K562 (cell line): ENCODE measurements around the gene SLC5A10.

Source experiments
- CTCF ChIP-seq, 3 experiments: IDR thresholded peaks in 2 of 3; conservative IDR thresholded peaks in 1 of 3; 2 replicates each; pipeline ENCODE4 v1.5.1; 2011 to 2012; ENCODE audit warnings: low read length in 3 of 3, mild to moderate bottlenecking in 3 of 3, control low read depth in 2 of 3, improper control_type of control experiment in 1 of 3, inconsistent platforms in 1 of 3, low read depth in 1 of 3, mixed read lengths in 1 of 3, moderate library complexity in 1 of 3; ENCODE audit not compliant: insufficient read depth in 2 of 3
- FOXP1 ChIP-seq: sonication (generic); formaldehyde crosslinking; IDR thresholded peaks from 2 replicates; pipeline ENCODE4 v1.8.0; 2022; ENCODE audit warnings: mild to moderate bottlenecking, missing genetic modification reagents
- POLR2A ChIP-seq: fragments of 450-650 bp; conservative IDR thresholded peaks from 2 replicates; pipeline ENCODE4 v1.6.1; 2016
- TCF7L2 ChIP-seq: fragments of 150-350 bp; IDR thresholded peaks from 2 replicates; pipeline ENCODE4 v1.6.1; 2016; ENCODE audit warnings: low read depth, mild to moderate bottlenecking, low read length, moderate library complexity
- TRIM28 ChIP-seq: fragments of 450-650 bp; IDR thresholded peaks from 2 replicates; pipeline ENCODE4 v1.6.1; 2017
- ZBTB11 ChIP-seq, 3 experiments: fragments of 200-800 bp in 1 of 3; fragments of 250-450 bp in 1 of 3; fragments of 450-650 bp in 1 of 3; sonication (Bioruptor Pico) in 1 of 3; sonication (Bioruptor generic) in 1 of 3; formaldehyde crosslinking in 1 of 3; IDR thresholded peaks; 2 replicates each; pipeline versions ENCODE4 v1.6.1 to v1.8.0; 2016 to 2022; ENCODE audit warnings: mild to moderate bottlenecking in 2 of 3, missing genetic modification characterization in 2 of 3, missing compliant biosample characterization in 1 of 3, moderate library complexity in 1 of 3
- ZBTB34 ChIP-seq: fragments of 250-450 bp; sonication (Bioruptor Pico); IDR thresholded peaks from 2 replicates; pipeline ENCODE4 v1.8.0; 2021; ENCODE audit warnings: mild to moderate bottlenecking, moderate library complexity
- ZNF146 ChIP-seq: IDR thresholded peaks from one replicate; pipeline ENCODE4 v1.6.1; 2018; ENCODE audit warnings: missing compliant biosample characterization; ENCODE audit not compliant: unreplicated experiment

GRCh38 chr17:19002805-19003542 lies 51.0 kb downstream of the SLC5A10 start:
- TF ChIP-seq TRIM28 (no peak), ZNF146 (CRISPR knock-in tag) (no peak), TCF7L2 (no peak), POLR2A (no peak), ZBTB11 (CRISPR knock-in tag; IDR thresholded peaks at IDR 0.05) (no peak), FOXP1 (no peak), ZBTB34 (CRISPR knock-in tag) (no peak), CTCF (IDR thresholded peaks at IDR 0.05 in 2 of 3, conservative IDR thresholded peaks at IDR 0.05 in 1 of 3; ENCODE audit: insufficient read depth in 2 of 3, low read depth in 1 of 3, low read length in 3 of 3) (no peak)
